ENCODE data around the gene CLDN34.
A peak's percentile ranks its signal among the peaks of the same experiment; 100 is the strongest.

Gene CLDN34

DNA sequence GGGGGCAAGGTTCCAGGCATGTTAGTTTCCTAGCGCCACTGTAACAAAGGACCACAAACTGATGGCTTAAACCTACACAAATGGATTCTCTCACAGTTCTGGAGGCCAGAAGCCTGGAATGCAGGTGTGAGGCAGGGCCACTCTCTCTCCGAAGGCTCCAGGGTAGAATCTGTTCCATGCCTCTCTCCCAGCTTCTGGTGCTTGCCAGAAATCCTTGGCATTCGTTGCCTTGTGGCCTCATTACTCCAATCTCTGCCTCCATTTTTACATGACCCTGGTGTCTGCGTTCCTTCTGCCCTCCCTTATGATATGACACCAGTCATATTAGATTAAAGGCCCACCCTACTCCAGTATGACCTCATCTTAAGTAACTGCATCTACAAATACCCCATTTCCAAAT is 39.6 kb downstream of the CLDN34 start:
- Histone ChIP-seq H3K9ac (ENCODE audit: low read depth, low read length) (no peak overlapping the region), H3K4me2 (ENCODE audit: low read length) (no peak overlapping the region), H3K36me3 (ENCODE audit: insufficient read depth, low read length) (no peaks in the 10 kb centered on the region)

DNA sequence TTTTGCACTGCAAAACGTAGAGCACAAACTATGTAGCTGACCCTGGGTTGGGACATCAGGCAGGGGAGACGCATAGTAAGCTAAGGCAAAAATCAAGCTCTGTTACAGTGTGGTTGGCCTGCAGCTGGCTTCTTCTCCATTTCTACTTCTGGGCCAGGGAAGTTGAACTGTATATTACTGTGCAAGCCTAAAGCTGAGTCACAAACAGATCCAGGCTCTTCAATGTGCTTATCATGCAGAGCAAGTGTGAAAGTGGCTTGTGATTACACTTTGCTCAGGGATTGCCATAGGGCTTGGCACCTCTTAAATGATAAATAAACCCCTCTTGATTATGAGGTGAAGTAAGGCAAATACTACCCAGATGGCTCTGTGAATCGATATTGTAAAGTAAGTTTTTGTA is 40.5 kb downstream of the CLDN34 start:
- H3K27me3 ChIP-seq (ENCODE audit: control insufficient read depth, insufficient read depth, low read length), result no peaks in the 10 kb centered on the region
- no peak overlapping the region for H3K4me2 ChIP-seq (ENCODE audit: low read length)
- no peak overlapping the region for H3K9ac ChIP-seq (ENCODE audit: low read depth, low read length)
- H3K4me3 ChIP-seq (ENCODE audit: low read length), result no peak overlapping the region
- no peaks in the 10 kb centered on the region for H3K9me3 ChIP-seq (replicated peaks; ENCODE audit: low read length)
- no peaks in the 10 kb centered on the region for H3K36me3 ChIP-seq (ENCODE audit: insufficient read depth, low read length)
- peaks cover 2% of the 10 kb centered on the region for H3K4me1 ChIP-seq (ENCODE audit: control insufficient read depth, insufficient read depth, low read length)

More for the DNA sequence above, 39.6 kb downstream of the CLDN34 start:
- Histone ChIP-seq H3K4me1 (ENCODE audit: control insufficient read depth, insufficient read depth, low read length) (peaks cover 2% of the 10 kb centered on the region), H3K4me3 (ENCODE audit: low read length) (no peak overlapping the region), H3K9me3 (replicated peaks; ENCODE audit: low read length) (no peaks in the 10 kb centered on the region), H3K27me3 (ENCODE audit: control insufficient read depth, insufficient read depth, low read length) (no peaks in the 10 kb centered on the region)

DNA sequence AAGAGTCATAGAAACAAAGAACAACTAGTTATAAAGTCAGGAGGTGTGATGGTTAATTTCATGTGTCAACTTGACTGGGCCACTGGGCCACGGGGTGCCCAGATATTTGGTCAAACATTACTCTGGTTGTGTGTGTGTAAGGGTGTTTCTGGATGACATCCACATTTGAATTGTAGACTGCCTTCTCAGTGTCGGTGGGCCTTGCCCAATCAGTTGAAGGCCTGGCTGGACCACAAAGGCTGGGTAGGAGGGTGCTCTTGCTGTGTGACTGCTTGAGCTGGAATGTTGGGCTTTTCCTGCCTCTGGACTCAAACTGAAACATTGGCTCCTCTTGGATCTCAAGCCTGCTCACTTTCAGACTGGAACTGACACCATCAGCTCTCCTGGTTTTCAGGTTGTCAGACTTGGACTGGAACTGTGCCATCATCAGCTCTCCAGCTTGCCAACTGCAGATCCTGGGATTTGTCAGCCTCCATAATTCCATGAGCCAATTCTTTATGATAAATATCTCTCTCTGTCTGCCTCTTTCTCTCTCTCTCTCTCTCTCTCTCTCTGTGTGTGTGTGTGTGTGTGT is 41.4 kb downstream of the CLDN34 start:
- Histone ChIP-seq H3K9ac (ENCODE audit: low read depth, low read length) (no peak overlapping the region), H3K4me3 (ENCODE audit: low read length) (no peak overlapping the region), H3K4me1 (ENCODE audit: control insufficient read depth, insufficient read depth, low read length) (peaks cover 2% of the 10 kb centered on the region), H3K27me3 (ENCODE audit: control insufficient read depth, insufficient read depth, low read length) (no peaks in the 10 kb centered on the region), H3K36me3 (ENCODE audit: insufficient read depth, low read length) (no peaks in the 10 kb centered on the region), H3K4me2 (ENCODE audit: low read length) (no peak overlapping the region), H3K9me3 (replicated peaks; ENCODE audit: low read length) (no peaks in the 10 kb centered on the region)

GRCh38 chrX:10009741-10010140 is 42.6 kb downstream of the CLDN34 start:
- Histone ChIP-seq H3K4me1 (ENCODE audit: control insufficient read depth, insufficient read depth, low read length) (peaks cover 4% of the 10 kb centered on the region), H3K27me3 (ENCODE audit: control insufficient read depth, insufficient read depth, low read length) (no peaks in the 10 kb centered on the region), H3K9me3 (replicated peaks; ENCODE audit: low read length) (no peaks in the 10 kb centered on the region), H3K4me3 (ENCODE audit: low read length) (no peak overlapping the region), H3K36me3 (ENCODE audit: insufficient read depth, low read length) (no peaks in the 10 kb centered on the region), H3K9ac (ENCODE audit: low read depth, low read length) (no peak overlapping the region), H3K4me2 (ENCODE audit: low read length) (no peak overlapping the region)

GRCh38 chrX:10010686-10011085 is 43.5 kb downstream of the CLDN34 start:
- no peaks in the 10 kb centered on the region for H3K9me3 ChIP-seq (replicated peaks; ENCODE audit: low read length)
- H3K27me3 ChIP-seq (ENCODE audit: control insufficient read depth, insufficient read depth, low read length), result no peaks in the 10 kb centered on the region
- H3K9ac ChIP-seq (ENCODE audit: low read depth, low read length), result no peak overlapping the region
- no peak overlapping the region for H3K4me2 ChIP-seq (ENCODE audit: low read length)
- H3K36me3 ChIP-seq (ENCODE audit: insufficient read depth, low read length), result no peaks in the 10 kb centered on the region
- H3K4me1 ChIP-seq (ENCODE audit: control insufficient read depth, insufficient read depth, low read length), result peaks cover 4% of the 10 kb centered on the region
- no peak overlapping the region for H3K4me3 ChIP-seq (ENCODE audit: low read length)

DNA sequence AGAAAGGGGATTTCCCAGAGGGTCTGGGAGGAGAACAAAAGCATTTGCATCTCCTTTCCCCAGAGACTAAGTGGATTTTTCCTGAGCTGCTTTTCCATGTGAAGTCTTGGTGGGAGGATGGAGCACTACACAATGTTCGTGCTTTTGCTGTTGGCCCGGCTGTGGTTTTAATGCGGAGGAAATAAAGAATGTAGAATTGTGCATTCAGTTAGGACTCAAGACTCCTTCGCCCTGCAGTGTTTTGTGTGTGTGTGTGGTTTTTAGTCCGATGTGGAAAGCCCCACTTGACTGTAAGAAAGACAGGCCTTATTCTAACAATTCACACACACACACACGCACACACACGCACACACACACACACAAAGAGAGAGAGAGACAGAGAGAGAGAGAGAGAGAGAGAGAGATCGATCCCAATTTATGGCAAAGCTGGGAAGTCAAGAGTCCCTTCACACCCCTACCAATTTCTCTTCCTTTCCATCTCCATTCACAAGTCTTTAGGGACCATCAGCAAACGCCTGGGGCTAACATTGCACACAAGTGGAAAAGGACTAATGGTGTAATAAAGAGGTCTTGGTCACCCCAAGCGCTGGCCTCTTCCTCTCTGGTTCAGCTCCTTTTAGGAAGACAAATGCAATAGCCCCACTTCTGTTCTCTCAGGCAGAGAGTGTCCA is 44.2 kb downstream of the CLDN34 start:
- Histone ChIP-seq H3K9me3 (replicated peaks; ENCODE audit: low read length) (no peaks in the 10 kb centered on the region), H3K9ac (ENCODE audit: low read depth, low read length) (no peak overlapping the region), H3K4me3 (ENCODE audit: low read length) (no peak overlapping the region), H3K36me3 (ENCODE audit: insufficient read depth, low read length) (no peaks in the 10 kb centered on the region), H3K27me3 (ENCODE audit: control insufficient read depth, insufficient read depth, low read length) (no peaks in the 10 kb centered on the region), H3K4me1 (ENCODE audit: control insufficient read depth, insufficient read depth, low read length) (peaks cover 4% of the 10 kb centered on the region), H3K4me2 (ENCODE audit: low read length) (no peak overlapping the region)

DNA sequence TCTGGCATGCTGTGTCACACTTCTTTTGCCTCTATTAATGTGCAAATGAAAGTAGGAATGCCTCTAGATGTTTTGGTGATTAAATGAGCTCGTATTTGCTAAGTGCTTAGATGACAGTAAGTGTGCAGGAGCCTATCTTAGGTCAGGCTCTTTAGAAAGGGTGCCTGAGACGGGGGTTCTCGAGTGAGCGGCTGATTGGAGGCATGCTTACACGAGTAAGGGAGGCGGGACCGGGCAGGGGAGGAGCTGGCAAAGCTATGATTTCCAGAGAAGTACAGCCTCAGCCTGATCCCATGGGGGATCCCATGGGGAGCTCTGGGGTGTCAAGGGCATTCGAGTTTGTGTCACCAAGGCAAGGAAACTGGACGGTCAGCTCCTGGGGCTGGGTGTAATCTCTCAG is 44.8 kb downstream of the CLDN34 start:
- H3K36me3 ChIP-seq (ENCODE audit: insufficient read depth, low read length), result no peaks in the 10 kb centered on the region
- H3K27me3 ChIP-seq (ENCODE audit: control insufficient read depth, insufficient read depth, low read length), result no peaks in the 10 kb centered on the region
- peaks cover 8% of the 10 kb centered on the region for H3K4me1 ChIP-seq (ENCODE audit: control insufficient read depth, insufficient read depth, low read length)
- no peak overlapping the region for H3K4me2 ChIP-seq (ENCODE audit: low read length)
- H3K9ac ChIP-seq (ENCODE audit: low read depth, low read length), result no peak overlapping the region
- H3K4me3 ChIP-seq (ENCODE audit: low read length), result no peak overlapping the region
- H3K9me3 ChIP-seq (replicated peaks; ENCODE audit: low read length), result no peaks in the 10 kb centered on the region

DNA sequence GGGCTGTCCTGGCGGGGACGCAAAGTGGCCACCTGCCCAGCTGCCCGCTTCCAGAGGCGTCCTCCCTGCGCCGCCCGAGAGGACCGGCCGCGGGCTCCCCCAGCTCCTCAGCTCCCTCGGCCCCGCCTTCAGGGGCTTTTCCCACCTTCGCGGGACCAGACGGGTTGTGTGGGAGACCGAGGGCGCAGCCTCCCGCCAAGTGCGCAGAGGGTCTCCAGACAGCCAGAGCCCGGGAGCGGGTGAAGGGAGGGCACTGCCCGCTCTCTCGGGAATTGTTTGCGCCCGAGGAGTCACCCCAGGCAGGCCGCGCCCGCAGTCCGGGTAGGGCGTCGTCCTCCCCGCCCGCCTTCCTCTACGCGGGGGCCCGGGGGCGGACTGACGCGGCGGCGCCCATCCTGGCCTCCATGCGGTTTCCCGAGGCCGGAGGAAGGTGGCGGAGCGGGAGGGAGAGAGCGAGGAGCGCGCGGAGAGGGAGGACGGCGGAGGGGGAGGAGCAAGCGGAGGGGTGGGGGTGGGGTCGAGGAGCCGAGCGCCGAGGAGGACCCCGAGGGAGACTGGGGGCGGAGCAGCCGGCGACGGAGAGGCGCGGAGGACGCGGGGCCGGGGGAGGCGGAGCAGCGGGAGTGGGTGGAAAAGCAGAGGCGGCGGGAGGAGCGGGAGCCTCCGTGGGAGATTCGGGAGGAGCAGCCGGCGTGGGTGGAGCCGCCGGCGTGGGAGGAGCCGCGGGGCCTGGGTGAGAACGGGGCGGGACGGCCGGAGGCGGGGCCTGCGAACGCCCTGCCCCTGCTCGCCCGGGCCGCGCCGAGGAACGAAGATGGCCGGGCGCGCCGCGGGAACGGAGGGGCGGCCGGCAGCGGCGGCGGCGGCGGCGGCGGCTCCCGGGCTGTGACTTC is 47.5 kb downstream of the CLDN34 start:
- H3K36me3 ChIP-seq (ENCODE audit: insufficient read depth, low read length), result no peaks in the 10 kb centered on the region
- H3K9me3 ChIP-seq (replicated peaks; ENCODE audit: low read length), result no peaks in the 10 kb centered on the region
- H3K4me2 ChIP-seq (ENCODE audit: low read length), result peak overlapping the region; percentile 85
- H3K27me3 ChIP-seq (ENCODE audit: control insufficient read depth, insufficient read depth, low read length), result no peaks in the 10 kb centered on the region
- peak overlapping the region; percentile 73 for H3K9ac ChIP-seq (ENCODE audit: low read depth, low read length)
- peak overlapping the region; percentile 76 for H3K4me3 ChIP-seq (ENCODE audit: low read length)
- peaks cover 25% of the 10 kb centered on the region for H3K4me1 ChIP-seq (ENCODE audit: control insufficient read depth, insufficient read depth, low read length)

GRCh38 chrX:10015355-10015722 is 48.2 kb downstream of the CLDN34 start:
- Histone ChIP-seq H3K9ac (ENCODE audit: low read depth, low read length) (no peak overlapping the region), H3K4me3 (ENCODE audit: low read length) (peak overlapping the region; percentile 76), H3K4me1 (ENCODE audit: control insufficient read depth, insufficient read depth, low read length) (peaks cover 25% of the 10 kb centered on the region), H3K27me3 (ENCODE audit: control insufficient read depth, insufficient read depth, low read length) (no peaks in the 10 kb centered on the region), H3K9me3 (replicated peaks; ENCODE audit: low read length) (no peaks in the 10 kb centered on the region), H3K36me3 (ENCODE audit: insufficient read depth, low read length) (no peaks in the 10 kb centered on the region), H3K4me2 (ENCODE audit: low read length) (no peak overlapping the region)

GRCh38 chrX:10015723-10016518 is 48.8 kb downstream of the CLDN34 start:
- Histone ChIP-seq H3K36me3 (ENCODE audit: insufficient read depth, low read length) (no peaks in the 10 kb centered on the region), H3K27me3 (ENCODE audit: control insufficient read depth, insufficient read depth, low read length) (no peaks in the 10 kb centered on the region), H3K9me3 (replicated peaks; ENCODE audit: low read length) (no peaks in the 10 kb centered on the region), H3K4me2 (ENCODE audit: low read length) (peak overlapping the region; percentile 87), H3K4me1 (ENCODE audit: control insufficient read depth, insufficient read depth, low read length) (peaks cover 25% of the 10 kb centered on the region), H3K4me3 (ENCODE audit: low read length) (peak overlapping the region; percentile 76), H3K9ac (ENCODE audit: low read depth, low read length) (peak overlapping the region; percentile 83)

DNA sequence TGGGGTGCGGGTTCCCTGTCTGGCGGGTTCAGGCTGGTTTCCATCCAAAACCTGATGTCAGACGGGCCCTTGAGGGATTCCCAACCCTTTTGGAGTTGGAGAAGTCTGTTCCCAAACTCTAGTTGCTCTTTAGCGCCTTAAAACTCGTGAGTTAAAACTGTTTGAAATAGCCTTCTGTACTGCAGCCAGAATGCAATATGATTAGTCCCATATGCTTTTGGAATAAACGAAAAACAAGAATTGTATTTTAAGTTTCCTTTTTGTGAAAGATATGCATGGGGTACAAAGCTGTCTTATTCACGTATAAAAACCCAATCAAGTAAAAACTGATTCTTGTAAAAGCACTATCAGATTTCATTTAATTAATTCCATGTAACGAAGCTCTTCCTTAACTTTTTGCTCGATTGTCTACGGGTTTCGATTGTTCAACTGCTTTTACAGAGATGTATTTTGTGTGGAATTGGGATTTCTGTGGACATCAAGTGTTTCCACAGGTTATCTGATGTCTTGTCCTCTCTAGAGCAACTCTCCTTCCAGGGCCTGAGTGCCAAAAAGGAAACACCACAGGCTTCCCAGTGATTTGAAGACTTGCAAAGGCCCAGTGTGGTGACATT is 49.5 kb downstream of the CLDN34 start:
- Histone ChIP-seq H3K4me3 (ENCODE audit: low read length) (peak overlapping the region; percentile 76), H3K9me3 (replicated peaks; ENCODE audit: low read length) (no peaks in the 10 kb centered on the region), H3K4me2 (ENCODE audit: low read length) (peak overlapping the region; percentile 87), H3K36me3 (ENCODE audit: insufficient read depth, low read length) (no peaks in the 10 kb centered on the region), H3K27me3 (ENCODE audit: control insufficient read depth, insufficient read depth, low read length) (no peaks in the 10 kb centered on the region), H3K4me1 (ENCODE audit: control insufficient read depth, insufficient read depth, low read length) (peaks cover 28% of the 10 kb centered on the region), H3K9ac (ENCODE audit: low read depth, low read length) (peak overlapping the region; percentile 83)

Measured in skeletal muscle satellite cell (primary cell).